CD14-positive monocyte (primary cell): Measurements from ENCODE around the gene CNNM4. TPM values are rescaled to one million over a fixed set of nuclear protein-coding genes. Genes with fewer than 3 reads are reported as not detected.

Source experiments
- DNase-seq, 3 donors: peaks; one replicate each; pipeline ENCODE4 v3.0.0-alpha.2; 2011 to 2022
- H2AFZ ChIP-seq: 2 replicates; pipeline ENCODE4 v1.6.0; 2012; ENCODE audit warnings: mild to moderate bottlenecking, low read depth, low read length, inconsistent platforms; ENCODE audit not compliant: insufficient read depth, poor library complexity, severe bottlenecking
- H3K27ac ChIP-seq, 2 donors: 1 replicate in 1 of 2; 2 replicates in 1 of 2; pipeline ENCODE4 v1.5.1; 2012 to 2013; ENCODE audit warnings: low read length in 2 of 2, control low read depth in 1 of 2, inconsistent platforms in 1 of 2, low read depth in 1 of 2, mild to moderate bottlenecking in 1 of 2
- H3K27me3 ChIP-seq, 2 donors: one replicate each; pipeline versions ENCODE4 v1.6.0 to v1.6.1; 2011 to 2013; ENCODE audit warnings: low read length in 2 of 2; ENCODE audit not compliant: control insufficient read depth in 2 of 2, insufficient read depth in 2 of 2
- H3K36me3 ChIP-seq, 2 donors: replicated peaks in 1 of 2; 1 replicate in 1 of 2; 2 replicates in 1 of 2; pipeline versions ENCODE4 v1.5.1 to v1.6.1; 2012 to 2013; ENCODE audit warnings: low read length in 2 of 2, control low read depth in 1 of 2, inconsistent platforms in 1 of 2, mild to moderate bottlenecking in 1 of 2; ENCODE audit not compliant: insufficient read depth in 2 of 2, control insufficient read depth in 1 of 2
- H3K4me1 ChIP-seq, 2 donors: 1 replicate in 1 of 2; 2 replicates in 1 of 2; pipeline versions ENCODE4 v1.5.1 to v1.6.1; 2012 to 2013; ENCODE audit warnings: low read length in 2 of 2, control low read depth in 1 of 2, inconsistent platforms in 1 of 2, mild to moderate bottlenecking in 1 of 2, moderate library complexity in 1 of 2; ENCODE audit not compliant: insufficient read depth in 2 of 2, control insufficient read depth in 1 of 2
- H3K4me2 ChIP-seq: replicated peaks from 2 replicates; pipeline ENCODE3; 2012; ENCODE audit warnings: low read length, moderate library complexity, mild to moderate bottlenecking; ENCODE audit not compliant: poor library complexity, severe bottlenecking; ENCODE audit errors: extremely low read depth
- H3K4me3 ChIP-seq, 3 experiments: fragments of 200-600 bp in 1 of 3; sonication (generic) in 1 of 3; replicated peaks in 1 of 3; 1 replicate in 2 of 3; 2 replicates in 1 of 3; pipeline ENCODE4 v1.5.1; 2011 to 2013; ENCODE audit warnings: low read length in 3 of 3, mild to moderate bottlenecking in 3 of 3, control low read depth in 2 of 3, low read depth in 2 of 3, inconsistent platforms in 1 of 3, moderate library complexity in 1 of 3
- H3K79me2 ChIP-seq: 2 replicates; pipeline ENCODE4 v1.6.0; 2012; ENCODE audit warnings: mild to moderate bottlenecking, control low read depth, inconsistent platforms, low read length, moderate library complexity; ENCODE audit not compliant: insufficient read depth
- H3K9ac ChIP-seq: 2 replicates; pipeline ENCODE4 v1.6.0; 2017; ENCODE audit warnings: low read length, mild to moderate bottlenecking; ENCODE audit not compliant: insufficient read depth, poor library complexity, severe bottlenecking
- H3K9me3 ChIP-seq, 2 donors: replicated peaks in 1 of 2; 1 replicate in 1 of 2; 2 replicates in 1 of 2; pipeline versions ENCODE4 v1.5.1 to v1.6.1; 2012 to 2013; ENCODE audit warnings: low read length in 2 of 2, control low read depth in 1 of 2; ENCODE audit not compliant: control insufficient read depth in 1 of 2, insufficient read depth in 1 of 2
- H4K20me1 ChIP-seq: 2 replicates; pipeline ENCODE4 v1.6.0; 2012; ENCODE audit warnings: mild to moderate bottlenecking, low read length, control low read depth, moderate library complexity; ENCODE audit not compliant: insufficient read depth
- H3K27ac Mint-ChIP-seq, 7 donors: one replicate each; pipeline ENCODE4 v1.8.0; 2020; ENCODE audit warnings: mild to moderate bottlenecking in 7 of 7, mixed read lengths in 7 of 7, moderate library complexity in 6 of 7, inconsistent platforms in 2 of 7
- H3K27me3 Mint-ChIP-seq, 3 donors: one replicate each; pipeline ENCODE4 v1.8.0; 2021 to 2022; ENCODE audit warnings: low read depth in 3 of 3, mild to moderate bottlenecking in 3 of 3, mixed read lengths in 3 of 3, moderate library complexity in 3 of 3, inconsistent platforms in 1 of 3
- H3K36me3 Mint-ChIP-seq, 2 donors: one replicate each; pipeline ENCODE4 v1.8.0; 2020; ENCODE audit warnings: mixed read lengths in 2 of 2, inconsistent platforms in 1 of 2, mild to moderate bottlenecking in 1 of 2
- H3K4me1 Mint-ChIP-seq: one replicate; pipeline ENCODE4 v1.8.0; 2020; ENCODE audit warnings: mild to moderate bottlenecking, mixed read lengths
- H3K4me3 Mint-ChIP-seq, 2 donors: one replicate each; pipeline ENCODE4 v1.8.0; 2020; ENCODE audit warnings: mild to moderate bottlenecking in 2 of 2, mixed read lengths in 2 of 2, moderate library complexity in 1 of 2
- H3K9me3 Mint-ChIP-seq, 7 donors: one replicate each; pipeline ENCODE4 v1.8.0; 2020 to 2022; ENCODE audit warnings: mixed read lengths in 7 of 7, mild to moderate bottlenecking in 6 of 7, moderate library complexity in 6 of 7, inconsistent platforms in 2 of 7
- WGBS: methylation state at CpG from one replicate; pipeline ENCODE4 v1.1.5; 2013; ENCODE audit warnings: missing lambda C conversion rate; ENCODE audit not compliant: insufficient coverage; 5-methylcytosine and 5-hydroxymethylcytosine counted together
- intact Hi-C, 2 donors: fragments of 100-400 bp; cut with micrococcal nuclease; formaldehyde crosslinking; loops; one replicate each; pipeline versions ENCODE4 v1.15.0 to v1.15.1; 2023
- polyA plus RNA-seq, 3 donors: library from polyadenylated mRNA; depleted of rRNA in 1 of 3; unstranded in 2 of 3; stranded (reverse) in 1 of 3; fragments of 300-500 nt in 2 of 3; fragments of >200 nt in 1 of 3; fragmentation: Illumina TruSeq in 2 of 3; gene quantifications; 1 replicate in 2 of 3; 2 replicates in 1 of 3; pipeline ENCODE4 v1.2.3, GENCODE V29; 2012 to 2021
- TF ChIP-seq, protein P1 (sequence below): fragments of 200-600 bp; IDR thresholded peaks from one replicate; pipeline ENCODE4 v1.8.0; 2022; ENCODE audit warnings: antibody characterized with exemption, mild to moderate bottlenecking

Gene CNNM4
- polyA plus RNA-seq, 3 donors = 2.3 to 8.3 (median 2.6) TPM

- no peak overlapping the region for H3K4me3 Mint-ChIP-seq
- Histone ChIP-seq H4K20me1 (peaks cover 10% of the 10 kb centered on the region), H3K36me3 (peaks cover 86 to 95% of the 10 kb centered on the region in 2 donors), H3K9me3 (no peaks in the 10 kb centered on the region), H3K27me3 (no peaks in the 10 kb centered on the region), H3K4me3 (no peak overlapping the region), H3K79me2 (no peaks in the 10 kb centered on the region), H2AFZ (no peak overlapping the region), H3K4me1 (no peaks in the 10 kb centered on the region), H3K9ac (no peak overlapping the region), H3K4me2 (no peak overlapping the region), H3K27ac (no peak overlapping the region)
- no peaks in the 10 kb centered on the region for H3K9me3 Mint-ChIP-seq
- H3K4me1 Mint-ChIP-seq = no peaks in the 10 kb centered on the region
- DNase-seq = no peak
- H3K27ac Mint-ChIP-seq = peak overlapping the region in 2 of 7 donors; percentile 4 to 48
- intact Hi-C loops = no loop called here
- peaks cover 82 to 88% of the 10 kb centered on the region in 2 donors for H3K36me3 Mint-ChIP-seq
- 100% methylated on average over 9 of the region's 13 CpGs for WGBS
- H3K27me3 Mint-ChIP-seq = peaks cover 0 to 2% (median 1%) of the 10 kb centered on the region in 3 donors
- TF ChIP-seq, protein P1, sequence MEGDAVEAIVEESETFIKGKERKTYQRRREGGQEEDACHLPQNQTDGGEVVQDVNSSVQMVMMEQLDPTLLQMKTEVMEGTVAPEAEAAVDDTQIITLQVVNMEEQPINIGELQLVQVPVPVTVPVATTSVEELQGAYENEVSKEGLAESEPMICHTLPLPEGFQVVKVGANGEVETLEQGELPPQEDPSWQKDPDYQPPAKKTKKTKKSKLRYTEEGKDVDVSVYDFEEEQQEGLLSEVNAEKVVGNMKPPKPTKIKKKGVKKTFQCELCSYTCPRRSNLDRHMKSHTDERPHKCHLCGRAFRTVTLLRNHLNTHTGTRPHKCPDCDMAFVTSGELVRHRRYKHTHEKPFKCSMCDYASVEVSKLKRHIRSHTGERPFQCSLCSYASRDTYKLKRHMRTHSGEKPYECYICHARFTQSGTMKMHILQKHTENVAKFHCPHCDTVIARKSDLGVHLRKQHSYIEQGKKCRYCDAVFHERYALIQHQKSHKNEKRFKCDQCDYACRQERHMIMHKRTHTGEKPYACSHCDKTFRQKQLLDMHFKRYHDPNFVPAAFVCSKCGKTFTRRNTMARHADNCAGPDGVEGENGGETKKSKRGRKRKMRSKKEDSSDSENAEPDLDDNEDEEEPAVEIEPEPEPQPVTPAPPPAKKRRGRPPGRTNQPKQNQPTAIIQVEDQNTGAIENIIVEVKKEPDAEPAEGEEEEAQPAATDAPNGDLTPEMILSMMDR = no peak
Observed at GRCh38 chr2:96828874-96829273, 68.2 kb downstream of the CNNM4 start.

DNA sequence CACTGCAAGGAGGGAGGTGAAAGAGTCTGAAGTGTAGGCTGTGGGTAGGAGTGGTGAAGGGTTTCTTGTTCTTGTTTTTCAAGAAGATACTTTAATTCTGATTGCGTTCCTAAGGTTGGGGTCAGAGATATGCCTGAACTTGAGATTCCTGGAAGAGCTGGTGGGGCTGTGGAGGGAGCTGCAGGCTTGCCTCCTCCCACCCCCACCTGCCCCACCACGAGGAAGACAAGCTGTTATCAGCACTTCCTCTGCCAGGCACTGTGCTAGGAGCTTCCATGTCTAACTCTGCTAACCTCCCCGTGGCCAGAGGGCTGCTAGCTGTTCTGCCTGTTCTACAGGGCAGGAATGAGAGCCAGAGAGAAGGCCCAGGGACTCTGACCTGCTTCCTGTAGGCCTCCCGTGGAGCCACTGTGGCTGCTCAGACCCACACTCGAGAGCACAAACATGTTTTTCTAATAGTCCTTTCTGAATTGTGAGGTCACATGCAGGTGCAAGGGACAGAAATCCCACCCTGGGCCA lies 69.4 kb downstream of the CNNM4 start:
- H3K27ac ChIP-seq = no peak overlapping the region
- H3K27ac Mint-ChIP-seq = no peak overlapping the region
- no peak overlapping the region for H3K4me3 Mint-ChIP-seq

More for the DNA sequence above, 69.4 kb downstream of the CNNM4 start:
- H3K36me3 ChIP-seq = peaks cover 87 to 91% of the 10 kb centered on the region in 2 donors
- H3K4me3 ChIP-seq = no peak overlapping the region
- no peaks in the 10 kb centered on the region for H4K20me1 ChIP-seq
- TF ChIP-seq, protein P1 = no peak
- H2AFZ ChIP-seq = no peak overlapping the region
- H3K9ac ChIP-seq = no peak overlapping the region
- no peak for DNase-seq
- no peaks in the 10 kb centered on the region for H3K27me3 ChIP-seq
- Mint-ChIP-seq H3K27me3 (peaks cover 0 to 2% (median 1%) of the 10 kb centered on the region in 3 donors), H3K9me3 (no peaks in the 10 kb centered on the region), H3K4me1 (no peaks in the 10 kb centered on the region), H3K36me3 (peaks cover 81 to 93% of the 10 kb centered on the region in 2 donors)
- intact Hi-C loops = no loop called here
- WGBS = 58% methylated on average over 3 of the region's 5 CpGs
- no peaks in the 10 kb centered on the region for H3K9me3 ChIP-seq
- no peak overlapping the region for H3K4me2 ChIP-seq
- no peaks in the 10 kb centered on the region for H3K79me2 ChIP-seq
- no peaks in the 10 kb centered on the region for H3K4me1 ChIP-seq
